Activated naive CD4-positive, alpha-beta T cell treated with anti-CD3 and anti-CD28 coated beads, Interleukin-2, amount 50 U/mL, for 16 hours (primary cell): Measurements from ENCODE around the gene TF.

ENCODE experiments used
- DNase-seq: peaks from one replicate; pipeline ENCODE4 v3.0.0-alpha.2; 2020

Gene TF

DNA sequence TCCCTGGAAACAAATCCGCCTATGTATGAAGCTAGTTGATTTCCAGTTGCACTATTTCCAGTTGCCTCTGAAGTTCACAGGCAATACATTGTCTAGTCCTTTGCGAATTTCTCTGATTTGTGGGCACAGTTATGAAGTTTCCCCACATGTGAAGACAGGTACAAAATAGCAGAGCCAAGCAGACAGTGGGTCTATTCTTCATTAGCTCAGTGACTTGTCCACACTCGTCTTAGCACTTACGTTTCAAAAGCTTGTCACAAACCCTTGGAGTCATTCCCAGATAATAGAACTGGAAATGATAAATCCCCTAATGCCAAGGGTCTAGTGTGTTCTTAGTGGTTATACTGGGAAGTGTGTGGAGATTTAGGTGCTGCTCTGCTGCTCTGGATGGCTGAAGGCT is 73.9 kb downstream of the TF start:
- no peak for DNase-seq

DNA sequence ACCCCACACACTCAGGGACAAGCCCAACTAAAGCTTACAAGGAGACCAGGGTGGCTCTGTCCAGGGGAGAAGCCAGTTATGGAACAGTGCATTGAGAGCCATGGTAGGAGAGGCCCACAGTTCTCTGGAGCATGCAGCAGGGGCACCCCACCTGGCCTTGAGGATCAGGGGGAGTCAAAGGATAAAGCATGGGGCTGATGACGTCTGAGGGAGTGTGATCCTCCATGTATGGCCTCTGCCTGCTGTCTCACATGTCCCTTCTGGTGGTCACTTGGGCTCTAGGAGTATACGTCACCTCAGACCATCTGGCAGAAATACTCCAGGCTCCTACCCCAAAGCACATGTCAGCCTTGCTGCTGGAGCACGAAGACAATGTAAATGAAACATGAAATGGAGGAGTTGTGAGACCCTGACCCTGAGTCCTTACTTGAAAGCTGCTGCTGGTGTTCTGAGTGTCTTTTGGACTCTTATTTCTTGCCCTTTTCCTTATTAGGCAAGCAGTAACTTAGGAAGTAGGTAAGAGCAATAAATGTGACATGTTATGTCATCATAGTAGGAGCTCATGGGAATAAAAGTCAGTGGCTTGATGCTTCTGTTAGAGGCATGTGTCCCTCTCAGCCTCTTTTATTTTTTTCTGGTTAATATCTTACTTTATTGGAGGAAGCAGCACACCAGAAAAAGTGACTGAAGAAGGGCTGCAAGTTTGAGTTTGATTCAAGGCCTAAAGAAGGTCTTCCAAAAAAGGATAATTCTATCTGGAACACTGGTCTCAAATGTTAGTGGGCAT is 74.9 kb downstream of the TF start:
- no peak for DNase-seq

DNA sequence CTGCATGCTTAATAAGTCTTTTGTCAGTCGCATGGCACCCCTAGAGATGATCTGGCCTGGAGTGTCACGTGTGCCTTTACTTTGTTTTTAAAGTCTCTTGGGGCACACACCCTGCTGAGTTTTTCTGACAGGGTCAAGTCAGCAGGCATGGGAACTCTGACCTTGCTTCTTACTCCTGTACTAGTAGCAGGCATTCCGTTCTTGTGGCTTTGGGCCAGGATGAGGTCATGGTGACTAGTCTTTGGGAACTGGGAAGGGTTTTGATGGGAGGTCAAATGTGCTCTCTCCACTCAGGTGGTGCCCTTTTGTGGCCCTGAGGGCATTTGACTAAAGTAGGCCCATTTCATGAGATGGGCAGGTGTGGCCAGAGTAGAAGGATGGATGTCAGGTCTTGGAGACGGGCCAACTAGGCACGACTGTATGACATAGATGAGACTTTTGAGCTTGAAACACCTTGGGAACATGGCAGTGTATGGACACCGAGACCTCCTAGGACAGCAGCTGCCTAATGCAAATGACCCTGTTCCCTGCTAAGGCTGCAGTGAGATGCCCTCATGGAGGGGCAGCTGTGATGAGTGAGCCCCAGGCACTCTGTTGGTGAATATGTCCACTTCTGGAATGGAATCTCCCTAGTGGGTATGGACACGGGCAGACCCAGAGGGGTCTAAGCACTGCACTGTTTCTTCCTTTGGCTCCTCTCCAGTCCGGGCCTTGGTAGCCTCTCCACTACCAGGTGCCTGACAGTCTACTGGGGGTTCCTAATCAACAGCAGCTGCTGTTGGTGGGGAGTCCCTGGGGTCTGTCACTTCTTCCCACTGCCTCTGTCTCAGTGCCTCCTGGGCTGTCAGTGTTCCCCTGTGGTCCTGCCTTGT is 75.8 kb downstream of the TF start:
- DNase-seq = no peak

DNA sequence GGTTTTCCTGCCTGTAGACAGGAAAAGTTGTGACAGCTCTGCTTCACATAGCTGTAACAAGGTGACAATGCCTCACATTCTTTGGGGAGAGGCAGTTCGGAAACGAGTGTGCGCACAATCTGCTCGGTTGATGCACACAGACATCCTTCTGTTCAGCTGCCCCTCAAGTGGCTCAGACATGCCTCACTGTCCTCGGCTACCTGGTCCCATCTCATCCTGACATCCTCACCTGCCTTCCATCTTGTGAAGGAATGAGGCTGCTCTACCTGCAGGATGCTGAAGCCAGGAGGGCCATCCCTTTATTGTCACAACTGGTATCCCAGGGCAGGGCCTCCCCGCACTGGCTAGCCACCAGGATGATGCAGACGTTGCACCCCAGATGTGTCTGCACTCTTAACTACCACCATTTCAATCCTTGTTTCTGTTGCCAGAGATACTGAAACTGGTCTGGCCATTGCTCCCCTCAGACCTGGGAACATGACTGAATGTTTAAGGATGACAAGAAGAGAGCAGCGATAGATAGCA is 78.8 kb downstream of the TF start:
- DNase-seq = no peak

DNA sequence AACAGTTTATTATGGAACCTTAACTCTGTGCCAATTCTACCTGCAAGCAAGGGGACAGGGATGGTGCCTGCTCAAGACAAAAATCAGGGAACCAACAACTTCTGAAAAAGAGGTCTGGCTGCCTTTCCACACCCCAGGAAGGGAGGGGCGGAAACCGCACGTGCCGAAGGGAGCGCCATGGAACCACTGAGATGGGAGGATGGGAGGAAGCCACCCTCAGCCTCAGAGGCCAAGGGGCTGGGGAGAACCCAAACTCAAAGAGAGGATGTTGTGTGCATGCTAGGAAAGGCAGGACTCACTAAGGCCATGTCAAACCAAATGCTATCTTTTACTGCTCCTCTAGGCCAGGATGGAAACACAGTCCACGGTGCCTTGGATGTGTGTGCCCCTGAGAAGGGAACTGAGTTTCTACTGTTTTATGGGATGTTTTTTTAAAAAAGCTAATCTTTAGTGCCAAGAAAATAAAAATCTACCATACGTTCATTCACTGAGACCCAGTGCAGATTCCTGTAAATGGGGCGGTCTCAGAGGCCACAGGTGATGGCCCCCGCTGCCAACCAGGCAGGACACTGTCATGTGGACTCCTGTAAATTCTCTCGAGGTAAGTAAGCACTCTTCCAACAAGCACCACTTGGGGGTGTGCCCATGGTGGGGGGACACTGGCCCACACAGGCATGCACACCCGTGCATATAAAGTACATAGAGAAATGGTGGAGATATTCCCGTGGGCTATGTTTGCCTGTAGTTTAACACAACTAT is 80.0 kb downstream of the TF start:
- DNase-seq = no peak

DNA sequence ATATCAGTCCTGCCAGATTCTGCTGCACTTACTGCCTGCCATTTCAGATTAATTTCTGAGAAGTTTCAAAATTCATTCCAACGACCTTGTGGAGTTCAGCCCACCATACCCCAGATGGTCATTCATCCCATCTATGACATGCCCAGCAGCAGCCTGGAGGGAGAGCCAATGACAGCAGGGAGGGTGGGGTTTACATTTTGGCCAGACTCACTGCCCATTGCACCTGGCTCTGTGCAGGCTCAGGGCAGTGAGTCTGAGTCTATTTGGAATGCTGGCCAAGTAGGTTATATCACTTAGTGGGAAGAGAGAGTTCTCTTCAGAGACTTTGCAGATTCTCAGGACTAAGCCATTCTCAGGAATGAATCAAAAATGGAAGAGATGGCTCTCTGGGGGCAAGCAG is 80.9 kb downstream of the TF start:
- DNase-seq = no peak

DNA sequence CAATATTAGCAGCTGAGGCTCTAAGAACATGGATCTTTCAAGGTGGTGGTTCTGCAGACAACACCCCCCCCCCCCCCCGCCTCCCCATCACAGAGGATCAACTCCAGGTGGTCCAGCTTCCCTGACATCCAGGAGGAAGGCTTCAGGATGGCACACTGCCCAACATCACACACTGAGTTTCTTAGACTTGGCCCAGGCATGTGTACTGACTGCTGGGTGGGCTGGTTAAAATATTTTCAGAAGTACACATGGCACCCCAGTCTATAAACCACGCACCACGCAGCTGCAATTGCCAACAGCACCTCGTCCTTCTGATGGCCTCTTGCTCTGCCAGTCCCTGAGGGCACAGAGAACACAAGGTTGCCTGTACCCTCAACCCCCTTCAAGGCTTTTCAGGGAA is 81.5 kb downstream of the TF start:
- DNase-seq = no peak

DNA sequence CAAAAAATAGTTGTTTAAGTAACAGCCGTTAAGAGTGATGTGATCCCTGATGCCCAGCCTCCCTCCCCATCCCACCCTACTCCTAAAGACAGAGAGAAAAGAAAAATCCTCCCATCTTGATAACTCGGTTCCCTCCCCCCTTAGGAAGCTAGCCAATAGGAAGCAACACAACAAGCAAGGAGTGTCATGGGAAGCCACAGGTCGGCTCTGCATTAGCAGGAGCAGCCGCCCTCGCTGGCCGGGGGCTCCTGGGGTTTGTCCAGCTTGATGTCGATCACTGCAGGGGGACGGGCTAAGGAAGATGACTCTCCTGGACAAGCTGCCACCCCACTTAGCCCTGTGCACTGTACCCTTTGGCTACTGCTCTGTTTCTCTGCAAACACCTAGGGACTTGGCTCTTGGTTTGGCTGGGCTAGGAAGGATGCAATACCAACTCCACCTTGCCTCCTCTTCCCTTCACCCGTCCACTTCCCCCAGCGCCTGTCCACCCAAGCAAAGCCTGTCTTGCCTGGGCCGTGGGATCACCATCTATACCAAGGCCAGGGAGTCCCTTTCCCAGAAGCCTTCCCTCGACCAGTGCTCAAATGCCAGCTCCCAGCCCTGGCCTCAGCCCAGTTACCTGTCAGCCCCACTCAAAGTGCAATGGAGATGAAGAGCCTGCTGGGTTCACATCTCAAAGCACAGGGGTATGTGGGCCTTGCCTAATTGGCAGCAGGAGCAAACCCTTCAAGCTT is 82.5 kb downstream of the TF start:
- no peak for DNase-seq

DNA sequence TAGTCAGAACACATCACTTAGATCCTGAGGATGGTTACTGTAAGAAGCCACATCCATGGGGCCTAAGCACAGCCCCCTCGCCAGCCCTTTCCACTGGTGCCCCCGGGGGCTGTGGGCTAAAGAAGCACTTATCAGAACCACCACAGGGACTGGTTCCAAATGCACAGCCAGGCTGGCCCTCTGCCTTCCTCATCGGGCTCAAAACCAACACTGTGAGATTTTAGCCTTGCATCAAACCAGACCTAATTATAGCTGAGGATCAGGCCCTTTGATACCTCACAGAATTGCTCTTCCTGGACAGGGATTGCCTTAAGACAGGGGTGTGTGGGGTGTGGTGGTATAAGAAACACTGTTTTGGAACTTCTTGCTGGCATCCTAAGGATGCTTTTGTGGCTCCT is 83.1 kb downstream of the TF start:
- no peak for DNase-seq

DNA sequence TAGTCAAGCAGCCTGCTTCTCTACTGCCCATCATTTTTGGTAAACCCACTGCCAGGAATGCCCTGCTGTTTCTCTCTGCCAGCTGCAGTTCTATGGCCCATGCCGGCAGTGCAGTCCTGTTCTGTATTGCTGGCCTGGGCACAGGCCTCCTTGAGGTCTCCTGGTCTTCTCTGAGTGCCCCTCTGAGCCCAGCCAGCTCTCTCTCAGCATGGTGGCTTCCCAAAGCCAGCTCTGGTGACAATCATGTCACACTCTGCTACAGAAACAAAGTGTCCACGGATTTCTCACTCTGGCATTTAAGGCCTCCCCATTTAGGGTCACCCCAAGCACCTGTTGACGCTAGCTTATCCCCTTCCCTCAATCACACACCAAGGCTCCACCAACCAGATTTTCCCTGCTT is 83.9 kb downstream of the TF start:
- DNase-seq = no peak

DNA sequence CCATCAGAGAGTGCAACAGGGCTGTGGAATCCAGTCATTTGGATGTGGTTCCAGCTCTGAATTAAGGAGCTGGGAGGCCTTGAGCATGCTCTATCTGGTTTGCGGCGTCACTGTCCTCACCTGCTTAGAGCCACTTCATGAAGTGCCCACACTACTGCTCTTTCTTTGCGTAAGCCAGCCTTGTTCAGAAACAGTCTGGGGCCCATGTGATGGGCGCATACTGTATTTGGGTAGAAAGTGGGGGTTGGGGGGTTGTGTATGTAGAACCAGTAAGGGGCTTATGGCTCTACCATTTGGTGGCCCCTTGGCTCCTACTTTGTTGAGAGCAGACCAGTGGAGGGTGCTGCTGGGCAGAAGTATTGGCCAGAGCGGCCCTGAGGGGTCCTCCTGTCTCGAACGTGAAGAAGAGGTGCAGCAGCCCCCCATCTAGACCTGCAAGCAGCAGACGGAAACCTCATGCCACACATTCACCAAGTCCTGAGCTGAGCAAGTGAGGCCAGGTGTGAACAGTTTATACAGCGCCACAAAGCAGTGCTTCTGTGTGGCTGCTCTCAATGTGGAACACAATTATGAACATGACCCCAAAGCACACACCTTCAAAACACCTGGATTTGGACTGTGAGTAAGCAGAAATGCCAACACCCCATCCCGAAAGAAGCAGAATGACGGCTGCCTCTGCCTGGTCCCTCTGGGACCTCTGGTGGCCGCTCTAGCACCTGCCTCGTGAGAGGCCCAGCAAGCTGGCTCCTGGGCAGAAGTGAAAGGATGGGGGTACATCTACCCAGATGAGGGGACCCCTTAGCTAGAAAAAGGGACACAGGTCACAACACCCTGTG is 86.0 kb downstream of the TF start:
- DNase-seq = no peak

DNA sequence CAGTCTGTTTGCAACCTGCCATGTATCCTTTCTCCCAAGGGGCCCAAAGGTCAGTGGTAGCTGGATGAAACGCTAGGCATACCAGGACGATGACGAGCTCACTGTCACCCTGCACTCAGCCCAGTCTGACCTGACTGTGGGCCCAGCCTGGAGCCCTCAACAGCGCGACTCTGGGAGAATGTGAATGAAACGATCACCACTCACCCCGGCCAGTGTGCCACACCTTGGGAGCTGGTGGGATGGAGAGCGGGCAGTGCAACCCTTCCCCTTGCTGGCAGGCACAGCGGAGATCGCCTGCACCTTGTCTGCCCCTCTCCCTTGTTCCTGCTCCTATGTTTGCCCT is 86.6 kb downstream of the TF start:
- no peak for DNase-seq

DNA sequence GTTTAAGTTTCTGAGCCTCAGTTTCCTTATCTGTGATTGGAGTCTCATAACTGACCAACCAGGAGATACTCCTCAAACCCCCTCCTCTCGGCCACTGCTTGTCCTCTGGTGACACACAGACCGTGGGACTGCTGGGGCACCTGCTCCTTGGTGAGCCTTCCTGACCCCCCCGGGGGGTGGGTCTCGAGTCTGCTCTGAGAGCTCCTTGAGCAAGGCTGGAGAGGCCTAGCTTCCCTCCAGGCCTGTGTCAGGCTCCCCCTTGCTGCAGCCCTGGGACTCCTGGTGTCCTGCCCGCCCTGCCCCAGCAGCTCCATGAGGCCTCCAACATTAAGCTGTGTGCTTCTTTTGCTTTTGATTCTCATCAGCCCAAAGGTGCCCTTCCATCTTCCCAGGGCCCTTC is 87.1 kb downstream of the TF start:
- DNase-seq = no peak

DNA sequence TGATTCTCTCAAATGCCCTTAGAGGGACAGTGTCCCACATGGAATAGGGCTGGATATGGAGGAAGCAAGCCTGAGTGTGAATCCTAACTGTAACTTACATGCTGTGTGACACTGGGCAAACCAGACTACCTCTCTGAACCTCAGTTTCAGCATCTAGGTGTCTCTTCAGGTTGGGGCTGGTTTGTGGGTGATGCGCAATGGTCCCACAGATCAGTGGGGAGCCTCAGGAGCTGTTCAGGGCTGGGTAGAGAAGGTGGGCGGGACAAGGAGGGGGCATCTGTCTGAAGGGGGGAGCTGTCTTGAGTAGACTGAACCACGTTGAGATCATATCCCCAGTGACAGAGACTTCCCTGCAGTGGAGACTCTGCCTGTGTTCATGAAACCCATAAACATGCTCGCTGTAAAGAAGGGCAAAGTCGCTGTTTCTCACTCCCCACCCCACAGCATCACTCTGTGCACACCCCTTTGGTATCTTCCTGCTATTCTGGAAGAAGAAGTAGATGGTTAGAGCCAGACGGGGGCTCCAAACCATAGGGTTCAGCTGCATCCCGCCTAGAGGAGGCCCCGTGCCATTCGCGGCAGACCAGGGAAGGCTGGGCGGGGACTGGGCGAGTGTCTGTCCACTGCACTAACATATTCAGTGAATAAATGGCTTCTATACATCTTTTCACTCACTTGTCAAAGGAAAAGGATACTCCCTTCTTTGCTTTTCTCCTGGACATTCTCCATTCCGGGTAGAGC is 87.9 kb downstream of the TF start:
- no peak for DNase-seq

DNA sequence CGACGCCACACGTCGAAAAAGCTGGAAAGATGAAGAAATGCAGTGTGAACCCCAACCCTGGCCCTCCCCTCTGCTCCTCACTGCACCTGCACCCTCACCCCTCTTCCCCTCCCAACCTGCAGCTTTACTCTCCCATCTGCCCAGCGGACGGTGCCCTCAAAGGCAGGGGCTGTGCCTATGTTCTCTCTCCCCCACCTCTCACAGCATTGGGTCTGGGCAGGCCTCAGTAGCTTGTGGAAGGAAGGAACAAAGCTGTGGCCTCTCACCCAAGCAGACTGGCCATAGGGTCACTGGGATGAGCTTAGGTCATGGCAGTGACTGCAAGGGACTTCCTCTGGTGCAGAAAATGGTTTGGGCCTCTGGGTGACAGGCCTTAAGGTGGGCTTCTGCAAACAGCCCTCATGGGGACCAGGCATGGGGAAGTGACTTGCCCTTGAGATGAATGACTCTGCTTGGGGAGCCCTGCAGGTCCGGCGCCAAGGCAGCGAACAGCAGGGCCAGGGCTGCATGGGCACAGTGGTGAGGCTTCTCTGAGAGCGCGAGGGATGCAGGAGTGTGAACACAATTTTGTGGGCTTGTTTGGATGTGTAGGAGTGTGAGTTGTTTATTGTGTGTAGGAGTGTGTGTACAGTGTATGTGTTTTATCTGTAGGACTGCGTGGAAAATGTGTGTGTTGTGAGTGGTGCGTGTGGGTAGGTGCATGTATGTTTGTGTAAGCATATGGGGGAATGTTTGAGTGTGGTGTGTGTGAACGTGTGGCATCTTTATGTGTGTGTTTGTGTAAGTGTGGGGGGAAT is 88.6 kb downstream of the TF start:
- no peak for DNase-seq

DNA sequence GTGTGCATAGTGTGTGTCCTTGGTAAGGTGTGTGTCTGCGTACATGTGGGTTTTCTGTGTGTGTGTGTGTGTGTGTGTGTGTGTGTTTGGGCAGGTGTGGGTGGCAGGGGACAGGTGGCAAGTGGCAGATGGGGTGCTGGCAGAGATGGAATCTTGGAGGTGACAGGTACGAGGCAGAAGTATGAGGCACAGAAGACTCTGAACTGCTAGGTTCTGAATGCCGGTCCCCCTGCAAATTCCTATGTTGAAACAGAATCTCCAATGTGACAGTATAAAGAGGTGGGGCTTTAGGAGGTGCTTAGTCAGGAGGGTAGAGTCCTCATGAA is 89.2 kb downstream of the TF start:
- DNase-seq = no peak

DNA sequence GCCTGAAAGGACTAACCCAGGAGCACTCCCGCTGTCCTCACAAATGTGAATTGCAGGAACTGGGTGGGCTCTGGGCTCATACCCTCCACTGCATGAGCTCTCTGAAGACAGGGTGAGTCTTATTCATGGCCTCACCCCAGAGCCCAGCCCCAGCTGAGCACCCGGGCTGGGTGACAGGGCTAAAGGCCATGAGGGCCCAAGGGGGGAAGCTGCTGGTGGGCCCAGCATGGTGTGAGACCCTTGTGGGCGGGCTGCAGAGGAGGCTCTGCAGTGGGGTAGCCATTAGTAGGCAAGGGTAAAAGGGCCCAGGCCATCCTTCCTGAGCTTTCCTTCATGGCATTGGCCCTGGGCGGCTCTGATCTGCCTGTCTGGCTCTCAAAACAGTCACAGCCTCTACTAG is 89.8 kb downstream of the TF start:
- no peak for DNase-seq

DNA sequence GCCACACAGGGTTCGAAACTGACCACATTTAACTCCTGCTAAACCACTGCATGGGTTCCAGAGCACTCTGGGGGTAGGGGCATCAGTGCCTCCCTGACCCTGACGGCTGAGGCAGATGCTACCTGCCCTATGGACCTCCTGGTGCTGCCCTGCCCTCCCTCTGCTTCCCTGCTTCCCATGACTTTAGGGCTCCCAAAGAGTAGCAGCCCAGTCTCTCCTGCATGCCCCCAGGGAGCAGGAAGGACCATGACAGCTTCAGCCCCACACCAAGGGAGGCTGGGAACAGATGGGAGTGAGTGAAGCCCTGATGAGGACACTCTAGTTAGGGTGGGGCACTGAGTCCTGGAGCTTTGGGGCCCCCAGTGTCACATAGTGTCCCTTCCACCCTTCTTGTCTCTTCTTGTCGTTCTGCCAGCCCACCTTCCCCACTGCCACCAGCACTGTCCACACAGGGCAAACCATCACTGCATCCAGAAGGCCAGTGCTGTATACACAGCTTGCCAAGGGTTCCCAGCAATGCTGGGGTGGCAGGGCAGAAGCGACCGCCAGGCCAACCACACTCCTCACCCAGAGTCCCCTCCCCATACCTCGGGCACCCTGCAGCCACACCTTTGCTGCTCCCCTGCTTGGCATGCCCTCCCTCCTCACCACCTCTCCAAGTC is 90.4 kb downstream of the TF start:
- DNase-seq = no peak

DNA sequence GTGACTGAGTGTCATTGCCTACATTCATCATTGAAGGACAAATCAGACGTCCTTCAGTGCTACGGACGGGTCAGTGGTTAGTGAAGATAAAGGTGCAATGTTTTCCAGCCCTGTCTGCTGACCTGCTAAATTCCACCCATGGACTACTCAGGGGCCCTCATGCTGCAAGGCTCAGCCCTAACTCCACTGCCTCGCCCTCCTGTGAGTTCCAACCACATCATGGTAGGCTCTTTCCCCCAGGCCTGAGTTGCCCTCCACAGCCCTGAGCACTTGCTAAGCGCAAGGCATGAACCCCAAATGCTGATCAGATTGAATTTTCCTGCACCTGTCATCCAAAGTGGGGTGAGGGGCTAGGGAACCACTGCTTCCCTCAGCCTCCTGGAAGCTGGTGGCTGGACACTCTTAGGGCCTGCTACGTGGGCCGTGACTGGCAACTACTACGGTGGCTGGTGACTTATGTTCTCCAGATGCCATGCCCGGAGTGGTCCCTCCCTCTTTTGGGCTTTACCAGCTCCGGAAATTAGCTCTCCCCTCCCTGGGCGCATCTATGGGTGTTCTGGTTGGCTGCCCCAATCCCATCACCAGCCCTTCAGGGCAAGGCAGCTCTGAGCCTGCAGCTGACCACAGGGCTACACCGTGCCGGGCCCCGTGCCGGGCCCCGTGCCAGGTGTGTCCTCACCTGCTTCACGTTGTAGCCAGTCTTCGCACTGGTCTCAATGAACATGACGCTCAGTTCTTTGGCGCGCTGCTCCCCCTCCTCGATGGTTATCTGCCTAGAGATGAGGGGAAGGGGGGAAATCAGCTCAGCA is 91.5 kb downstream of the TF start:
- DNase-seq = no peak
